Heart left ventricle (tissue), 16 donors: Measurements from ENCODE around the gene RETN. TPM values are rescaled to one million over a fixed set of nuclear protein-coding genes. Genes with fewer than 3 reads are reported as not detected.

Experiments used
- ATAC-seq, 4 donors: fragments of 200-7000 bp; cut with Tn5 transposase; one replicate each; pipeline ENCODE4 v1.9.1; 2020 to 2022; ENCODE audit warnings: moderate library complexity in 4 of 4, mild to moderate bottlenecking in 3 of 4, moderate number of reproducible peaks in 1 of 4
- DNase-seq, 5 donors: peaks; one replicate each; pipeline ENCODE4 v3.0.0-alpha.2; 2020
- H3K27ac ChIP-seq, 12 donors: fragments of 200-600 bp; sonication (generic) in 4 of 12; one replicate each; pipeline versions ENCODE4 v1.5.0 to v1.8.0; 2016 to 2022; ENCODE audit warnings: mild to moderate bottlenecking in 2 of 12
- H3K27me3 ChIP-seq, 9 donors: fragments of 200-600 bp; sonication (generic) in 2 of 9; one replicate each; pipeline versions ENCODE4 v1.5.1 to v1.8.0; 2016 to 2022; ENCODE audit warnings: mild to moderate bottlenecking in 3 of 9
- H3K36me3 ChIP-seq, 9 donors: fragments of 200-600 bp; sonication (generic) in 2 of 9; one replicate each; pipeline versions ENCODE4 v1.5.0 to v1.8.0; 2018 to 2022; ENCODE audit warnings: mild to moderate bottlenecking in 2 of 9
- H3K4me1 ChIP-seq, 12 donors: fragments of 200-600 bp; sonication (generic) in 4 of 12; one replicate each; pipeline versions ENCODE4 v1.5.0 to v1.8.0; 2016 to 2022; ENCODE audit warnings: mild to moderate bottlenecking in 3 of 12
- H3K4me3 ChIP-seq, 12 donors: fragments of 200-600 bp; sonication (generic) in 4 of 12; one replicate each; pipeline versions ENCODE4 v1.5.0 to v1.8.0; 2017 to 2022; ENCODE audit warnings: mild to moderate bottlenecking in 9 of 12, moderate library complexity in 4 of 12
- H3K9me3 ChIP-seq, 12 donors: fragments of 200-600 bp; sonication (generic) in 4 of 12; one replicate each; pipeline versions ENCODE4 v1.5.0 to v1.8.0; 2016 to 2022; ENCODE audit warnings: mild to moderate bottlenecking in 1 of 12
- POLR2A ChIP-seq, 2 donors: fragments of 450-650 bp; IDR thresholded peaks; one replicate each; pipeline ENCODE4 v1.6.1; 2017; ENCODE audit warnings: antibody characterized with exemption in 2 of 2, mild to moderate bottlenecking in 2 of 2, moderate library complexity in 2 of 2
- WGBS, 4 donors: extraction: QIAGEN DNeasy Blood & Tissue Kit in 2 of 4; methylation state at CpG; one replicate each; pipeline versions ENCODE4 v1.1.5 to v1.1.7; 2013 to 2018; 5-methylcytosine and 5-hydroxymethylcytosine counted together
- intact Hi-C, 10 donors: fragments of 100-400 bp; cut with DNase I; formaldehyde crosslinking; loops; one replicate each; pipeline versions ENCODE4 v1.11.1 to v1.14.2; 2022
- polyA plus RNA-seq, 2 donors: library from polyadenylated mRNA; stranded (reverse); fragments of 200-250 nt; gene quantifications; one replicate each; pipeline ENCODE4 v1.2.3, GENCODE V29; 2013
- total RNA-seq, 9 donors: library from RNA; depleted of rRNA in 2 of 9; stranded (reverse); fragments of >200 nt in 2 of 9; fragmentation: NEBNext Ultra II Directional in 3 of 9; extraction: Animal tissue kit (Norgen Biotek cat#: 25700) in 3 of 9; gene quantifications; one replicate each; pipeline versions ENCODE4 v1.1.0 to v1.2.4, GENCODE V29; 2016 to 2023
- TF ChIP-seq, protein P1 (sequence below), 12 donors: fragments of 200-600 bp; sonication (generic) in 4 of 12; IDR thresholded peaks; one replicate each; pipeline versions ENCODE4 v1.5.0 to v1.8.0; 2018 to 2022; ENCODE audit warnings: antibody characterized with exemption in 12 of 12, mild to moderate bottlenecking in 5 of 12
- donor health status: ischemic (EF 13 %, LVEDD 7.1; RV severe dilation, severe dysfunction).
- donor health status: healthy with polysubstance abuse.
- donor health status: DM: no; HTN: yes; CAD: no.
- donor health status: DM: no; HTN: no; CAD: no.
- donor health status: ischemic (EF 25% LVEDD 6.9; RV normal size, moderate dysfunction).
- donor health status: ischemic (EF 25% LVEDD 5.7; RV mildly dilated, moderate dysfunction).
- donor health status: healthy.
- donor health status: DM: yes; HTN: yes; CAD: no.
- donor health status: ischemic (EF 35%, LVEDD 5.7; RV mildly dilated, moderate dysfunction).
- donor health status: nonischemic (EF 11% LVEDD 7.7; RV severe dilation, severe dysfunction).
- donor health status: DM: yes; HTN: yes; CAD: no.
- donor health status: PGD.
- donor health status: ischemic (EF 29% LVEDD 5.4; RV normal size, mild dysfunction).
- donor health status: nonischemic (EF 23%, LVEDD 6.1; RV moderate dilation, normal function).

RETN gene
- total and polyA plus RNA-seq, 11 donors: 2.6 to 9.2 (median 4.8) TPM; not detected in 8

DNA sequence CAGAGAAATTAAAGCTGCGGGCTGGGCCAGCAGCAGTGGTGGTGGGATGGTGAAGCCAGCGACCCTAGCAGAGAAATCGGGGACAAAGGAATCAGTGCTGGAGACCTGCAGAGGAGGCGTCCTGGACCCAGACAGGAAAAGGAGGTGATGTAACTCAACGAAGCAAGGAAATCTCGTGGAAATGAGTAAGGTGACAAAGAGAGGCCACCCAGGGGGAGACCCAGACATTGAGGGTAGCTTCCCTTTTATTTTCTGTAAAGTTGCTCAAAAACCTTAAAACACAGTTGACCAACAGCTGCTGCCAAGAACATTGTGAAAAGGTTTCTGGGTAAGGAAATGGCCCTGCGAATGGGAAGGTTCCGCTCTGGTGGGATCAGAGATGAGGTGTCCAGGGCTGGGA is 13.3 kb upstream of the RETN start:
- DNase-seq (no peak), ATAC-seq (no peak)
- no peaks in the 10 kb centered on the region for H3K9me3 ChIP-seq
- no peak overlapping the region for H3K4me3 ChIP-seq
- intact Hi-C loops: loop anchor here in 3 of 10 donors (10.0 kb wide), 3 partner anchors 139 to 249 kb away; partner anchors contain the start of gene MAP2K7 (in 1 of the 3)
- WGBS, 4 donors: 54 to 61% (median 58%) methylated on average over 8 of the region's 8 CpGs
- no peak for TF ChIP-seq POLR2A (IDR thresholded peaks at IDR 0.05)
- TF ChIP-seq, protein P1, sequence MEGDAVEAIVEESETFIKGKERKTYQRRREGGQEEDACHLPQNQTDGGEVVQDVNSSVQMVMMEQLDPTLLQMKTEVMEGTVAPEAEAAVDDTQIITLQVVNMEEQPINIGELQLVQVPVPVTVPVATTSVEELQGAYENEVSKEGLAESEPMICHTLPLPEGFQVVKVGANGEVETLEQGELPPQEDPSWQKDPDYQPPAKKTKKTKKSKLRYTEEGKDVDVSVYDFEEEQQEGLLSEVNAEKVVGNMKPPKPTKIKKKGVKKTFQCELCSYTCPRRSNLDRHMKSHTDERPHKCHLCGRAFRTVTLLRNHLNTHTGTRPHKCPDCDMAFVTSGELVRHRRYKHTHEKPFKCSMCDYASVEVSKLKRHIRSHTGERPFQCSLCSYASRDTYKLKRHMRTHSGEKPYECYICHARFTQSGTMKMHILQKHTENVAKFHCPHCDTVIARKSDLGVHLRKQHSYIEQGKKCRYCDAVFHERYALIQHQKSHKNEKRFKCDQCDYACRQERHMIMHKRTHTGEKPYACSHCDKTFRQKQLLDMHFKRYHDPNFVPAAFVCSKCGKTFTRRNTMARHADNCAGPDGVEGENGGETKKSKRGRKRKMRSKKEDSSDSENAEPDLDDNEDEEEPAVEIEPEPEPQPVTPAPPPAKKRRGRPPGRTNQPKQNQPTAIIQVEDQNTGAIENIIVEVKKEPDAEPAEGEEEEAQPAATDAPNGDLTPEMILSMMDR (IDR thresholded peaks at IDR 0.05): no peak
- H3K4me1 ChIP-seq: peaks cover 0 to 33% (median 0%) of the 10 kb centered on the region in 12 donors
- H3K36me3 ChIP-seq: no peaks in the 10 kb centered on the region
- peaks cover 0 to 6% (median 0%) of the 10 kb centered on the region in 9 donors for H3K27me3 ChIP-seq
- no peak overlapping the region for H3K27ac ChIP-seq

DNA sequence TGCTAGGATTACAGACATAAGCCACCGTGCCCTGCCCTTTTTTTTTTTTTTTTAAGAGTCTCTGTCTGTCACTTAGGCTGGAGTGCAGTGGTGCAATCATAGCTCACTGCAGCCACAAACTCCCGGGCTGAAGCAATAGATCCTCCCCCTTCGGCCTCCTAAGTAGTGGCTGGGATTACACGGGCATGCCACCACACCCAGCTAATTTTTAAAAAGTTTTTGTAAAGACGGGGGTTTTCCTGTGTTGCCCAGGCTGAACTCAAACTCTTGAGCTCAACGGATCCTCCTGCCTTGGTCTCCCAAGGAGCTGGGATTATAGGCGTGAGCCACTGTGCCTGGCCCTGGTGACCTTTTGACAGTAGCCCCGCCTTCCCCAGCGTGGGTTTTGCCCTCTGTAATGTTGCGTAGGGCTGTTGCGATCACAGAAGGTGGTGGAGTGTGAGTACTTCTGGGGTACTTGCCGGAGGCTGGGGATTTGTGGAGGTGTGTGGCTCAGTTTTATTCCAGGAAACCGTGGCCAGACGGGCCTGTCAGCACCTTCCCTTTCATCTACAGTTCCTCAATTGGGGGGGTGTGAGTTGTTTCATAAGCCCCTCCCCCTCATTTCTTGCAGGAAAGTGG is 11.6 kb upstream of the RETN start:
- Histone ChIP-seq H3K27ac (peak overlapping the region in 1 of 12 donors; percentile 56), H3K36me3 (no peaks in the 10 kb centered on the region), H3K9me3 (no peaks in the 10 kb centered on the region), H3K27me3 (peaks cover 0 to 13% (median 0%) of the 10 kb centered on the region in 9 donors), H3K4me3 (no peak overlapping the region), H3K4me1 (peaks cover 0 to 31% (median 0%) of the 10 kb centered on the region in 12 donors)
- no peak for TF ChIP-seq POLR2A (IDR thresholded peaks at IDR 0.05)
- TF ChIP-seq, protein P1 (IDR thresholded peaks at IDR 0.05): no peak
- no peak for DNase-seq
- WGBS, 4 donors: 37 to 43% (median 39%) methylated on average over 11 to 14 of the region's 14 CpGs
- intact Hi-C loops: loop anchor here in 3 of 10 donors (10.0 kb wide), 3 partner anchors 138 to 248 kb away; partner anchors contain the start of gene MAP2K7 (in 1 of the 3)
- ATAC-seq: peak in 2 of 4 donors; percentile 46 to 70

DNA sequence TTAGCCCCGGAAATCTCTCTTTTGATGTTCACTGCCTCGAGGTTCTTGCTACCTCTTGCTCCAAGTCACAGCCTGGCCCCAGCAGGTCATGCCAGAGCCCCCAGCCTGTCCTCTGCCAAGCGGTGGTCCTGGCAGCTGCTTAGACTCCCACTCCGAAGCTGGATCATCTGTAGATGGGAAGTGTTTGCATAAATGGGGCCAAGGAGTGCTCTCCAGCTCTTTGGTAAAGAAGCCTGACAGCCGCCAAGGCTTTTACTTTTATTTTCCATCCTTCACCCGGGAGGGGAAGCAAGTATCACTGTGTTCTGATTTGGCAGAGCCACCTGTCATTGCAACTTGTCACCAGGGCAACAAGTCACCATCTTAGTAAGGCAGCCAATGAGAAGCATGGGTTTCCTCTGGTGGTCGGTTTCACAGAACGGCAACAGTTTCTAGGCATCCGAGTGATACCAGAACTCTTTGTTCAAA is 10.6 kb upstream of the RETN start:
- Histone ChIP-seq H3K9me3 (no peaks in the 10 kb centered on the region), H3K27ac (peak overlapping the region in 1 of 12 donors; percentile 56), H3K4me3 (peak overlapping the region in 1 of 12 donors; percentile 5), H3K27me3 (peaks cover 0 to 22% (median 0%) of the 10 kb centered on the region in 9 donors), H3K36me3 (no peaks in the 10 kb centered on the region), H3K4me1 (peaks cover 0 to 27% (median 0%) of the 10 kb centered on the region in 12 donors)
- ATAC-seq (no peak), DNase-seq (no peak)
- intact Hi-C loops: loop anchor here in 3 of 10 donors (10.0 kb wide), 3 partner anchors 137 to 247 kb away; partner anchors contain the start of gene MAP2K7 (in 1 of the 3)
- WGBS, 4 donors: 33 to 40% (median 35%) methylated on average over 9 of the region's 9 CpGs
- TF ChIP-seq, protein P1 (IDR thresholded peaks at IDR 0.05): no peak
- TF ChIP-seq POLR2A (IDR thresholded peaks at IDR 0.05): no peak

DNA sequence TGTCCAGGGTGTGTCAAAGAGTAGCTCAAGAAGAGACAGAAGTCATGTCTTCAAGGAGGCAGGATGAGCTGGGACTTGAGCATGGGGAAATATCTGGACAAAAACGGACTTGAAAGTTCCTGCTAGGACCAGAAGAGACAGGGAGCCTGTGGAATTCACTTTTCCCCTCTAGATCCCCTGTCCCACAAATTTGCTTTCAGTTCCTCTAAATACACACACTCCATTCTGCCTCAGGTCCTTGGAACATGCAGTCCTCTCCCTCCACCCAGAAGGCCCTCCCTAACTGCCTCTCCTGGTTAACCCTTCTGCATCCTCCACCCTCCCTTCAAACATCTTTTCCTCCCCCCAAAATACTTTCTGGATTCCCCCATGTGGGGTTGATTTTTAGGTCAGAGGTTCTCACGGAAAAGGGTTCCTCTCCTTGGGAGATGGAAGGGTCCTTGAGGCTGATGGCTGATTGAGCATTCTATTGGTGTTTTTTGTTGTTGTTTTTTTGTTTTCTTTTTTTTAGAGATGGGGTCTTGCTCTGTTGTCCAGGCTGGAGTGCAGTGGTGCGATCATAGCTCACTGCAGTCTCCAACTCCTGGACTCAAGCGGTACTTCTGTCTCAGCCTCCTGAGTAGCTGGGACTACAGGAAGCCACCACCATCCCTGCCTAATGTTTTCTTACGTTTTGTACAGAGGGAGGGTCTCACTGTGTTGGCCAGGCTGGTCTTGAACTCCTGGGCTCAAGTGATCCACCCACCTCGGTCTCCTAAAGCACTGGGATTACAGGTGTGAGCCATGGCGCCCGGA is 6.9 kb upstream of the RETN start:
- DNase-seq: no peak
- no peaks in the 10 kb centered on the region for H3K9me3 ChIP-seq
- no peak for TF ChIP-seq POLR2A (IDR thresholded peaks at IDR 0.05)
- H3K27me3 ChIP-seq: peaks cover 0 to 26% (median 0%) of the 10 kb centered on the region in 9 donors
- H3K4me1 ChIP-seq: peaks cover 0 to 16% (median 0%) of the 10 kb centered on the region in 12 donors
- 69 to 81% (median 79%) methylated on average over 8 of the region's 8 CpGs for WGBS, 4 donors
- no peaks in the 10 kb centered on the region for H3K36me3 ChIP-seq
- no peak overlapping the region for H3K27ac ChIP-seq
- no peak overlapping the region for H3K4me3 ChIP-seq
- intact Hi-C loops: loop anchor here in 1 of 10 donors (10.0 kb wide), 1 partner anchor 97 kb away; no protein-coding TSS in a partner anchor
- ATAC-seq: no peak
